Gastrocnemius medialis (tissue), 4 donors: Measurements from ENCODE around the gene MEDAG. TPM values are rescaled to one million over a fixed set of nuclear protein-coding genes. Genes with fewer than 3 reads are reported as not detected.
"Not testable (repeated sequence)": the region's sequence is repeated elsewhere in the genome, so short reads cannot be mapped to it uniquely, and the experiment has no call there.

Experiments
- ATAC-seq, 2 donors: fragments of 150-250 bp; one replicate each; pipeline ENCODE4 v1.9.1; 2016
- DNase-seq, 2 donors: peaks; one replicate each; pipeline ENCODE4 v3.0.0-alpha.2; 2019
- H3K27ac ChIP-seq, 4 donors: fragments of 200-600 bp; sonication (generic); 1 replicate in 1 of 4; 2 replicates in 3 of 4; pipeline ENCODE4 v1.5.1; 2016 to 2018; ENCODE audit warnings: mild to moderate bottlenecking in 2 of 4, moderate library complexity in 1 of 4
- H3K27me3 ChIP-seq, 3 donors: fragments of 200-600 bp; sonication (generic) in 2 of 3; 1 replicate in 1 of 3; 2 replicates in 2 of 3; pipeline versions ENCODE4 v1.5.1 to v1.6.0; 2016 to 2019; ENCODE audit warnings: mild to moderate bottlenecking in 1 of 3, moderate library complexity in 1 of 3
- H3K36me3 ChIP-seq, 2 donors: fragments of 200-600 bp; sonication (generic) in 1 of 2; one replicate each; pipeline ENCODE4 v1.5.1; 2017 to 2018
- H3K4me1 ChIP-seq, 2 donors: fragments of 200-600 bp; sonication (generic) in 1 of 2; one replicate each; pipeline ENCODE4 v1.5.1; 2016 to 2017; ENCODE audit warnings: mild to moderate bottlenecking in 2 of 2
- H3K4me3 ChIP-seq, 4 donors: fragments of 200-600 bp; sonication (generic) in 3 of 4; 1 replicate in 1 of 4; 2 replicates in 3 of 4; pipeline ENCODE4 v1.5.1; 2016 to 2019; ENCODE audit warnings: mild to moderate bottlenecking in 2 of 4
- H3K9me3 ChIP-seq, 3 donors: fragments of 200-600 bp; sonication (generic) in 2 of 3; 1 replicate in 1 of 3; 2 replicates in 2 of 3; pipeline ENCODE4 v1.5.1; 2016 to 2019
- POLR2A ChIP-seq, 2 donors: fragments of 450-650 bp; IDR thresholded peaks; one replicate each; pipeline ENCODE4 v1.6.1; 2017; ENCODE audit warnings: antibody characterized with exemption in 2 of 2, mild to moderate bottlenecking in 2 of 2, moderate library complexity in 2 of 2
- in situ Hi-C, 4 donors: fragments of 200-750 bp; cut with MboI; loops; one replicate each; pipeline versions ENCODE4 v1.15.0 to v1.8.0; 2017; ENCODE audit warnings: low sequenced_read_pairs in 4 of 4
- intact Hi-C: fragments of 100-400 bp; cut with DNase I; formaldehyde crosslinking; loops from one replicate; pipeline ENCODE4 v1.15.1; 2023; ENCODE audit warnings: low total_unique reads
- total RNA-seq, 4 donors: library from RNA; depleted of rRNA; stranded (reverse); fragments of >200 nt; gene quantifications; one replicate each; pipeline versions ENCODE4 v1.1.0 to v1.2.3, GENCODE V29; 2016
- TF ChIP-seq, protein P1 (sequence below), 5 experiments: fragments of 450-650 bp in 3 of 5; fragments of 200-600 bp in 2 of 5; sonication (generic) in 2 of 5; IDR thresholded peaks in 4 of 5; conservative IDR thresholded peaks in 1 of 5; 1 replicate in 4 of 5; 2 replicates in 1 of 5; pipeline ENCODE4 v1.5.1; 2016 to 2019; ENCODE audit warnings: antibody characterized with exemption in 5 of 5, mild to moderate bottlenecking in 3 of 5, moderate library complexity in 3 of 5

The MEDAG gene
- total RNA-seq, 4 donors from 2014 or later = 12.8 to 37.7 (median 23.3) TPM

DNA sequence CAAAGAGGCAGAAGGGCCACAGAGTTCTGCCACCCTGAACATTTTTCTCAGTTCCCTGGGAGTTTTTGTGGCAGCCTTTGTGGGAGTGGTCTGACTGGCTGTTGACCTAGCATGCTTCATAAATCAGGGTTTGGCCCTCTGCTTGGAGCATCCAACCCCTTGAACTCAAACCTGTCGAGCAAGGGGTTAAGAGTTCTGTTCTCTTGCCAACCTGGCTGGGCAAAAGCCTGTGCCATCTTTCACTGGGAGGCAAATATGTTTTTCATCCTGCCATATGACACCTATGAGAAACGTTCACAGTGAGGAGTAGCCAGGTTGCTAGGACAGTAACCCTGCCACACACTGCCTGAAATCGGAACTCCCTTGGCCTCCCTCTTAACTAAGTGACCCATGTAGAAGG lies 18.6 kb downstream of the MEDAG start:
- Histone ChIP-seq H3K27me3 (no peaks in the 10 kb centered on the region), H3K4me3 (no peak overlapping the region), H3K27ac (no peak overlapping the region), H3K4me1 (no peaks in the 10 kb centered on the region), H3K9me3 (no peaks in the 10 kb centered on the region), H3K36me3 (no peaks in the 10 kb centered on the region)
- intact Hi-C loops (no loop called here), in situ Hi-C loops (no loop called here)
- no peak for ATAC-seq
- TF ChIP-seq, protein P1, sequence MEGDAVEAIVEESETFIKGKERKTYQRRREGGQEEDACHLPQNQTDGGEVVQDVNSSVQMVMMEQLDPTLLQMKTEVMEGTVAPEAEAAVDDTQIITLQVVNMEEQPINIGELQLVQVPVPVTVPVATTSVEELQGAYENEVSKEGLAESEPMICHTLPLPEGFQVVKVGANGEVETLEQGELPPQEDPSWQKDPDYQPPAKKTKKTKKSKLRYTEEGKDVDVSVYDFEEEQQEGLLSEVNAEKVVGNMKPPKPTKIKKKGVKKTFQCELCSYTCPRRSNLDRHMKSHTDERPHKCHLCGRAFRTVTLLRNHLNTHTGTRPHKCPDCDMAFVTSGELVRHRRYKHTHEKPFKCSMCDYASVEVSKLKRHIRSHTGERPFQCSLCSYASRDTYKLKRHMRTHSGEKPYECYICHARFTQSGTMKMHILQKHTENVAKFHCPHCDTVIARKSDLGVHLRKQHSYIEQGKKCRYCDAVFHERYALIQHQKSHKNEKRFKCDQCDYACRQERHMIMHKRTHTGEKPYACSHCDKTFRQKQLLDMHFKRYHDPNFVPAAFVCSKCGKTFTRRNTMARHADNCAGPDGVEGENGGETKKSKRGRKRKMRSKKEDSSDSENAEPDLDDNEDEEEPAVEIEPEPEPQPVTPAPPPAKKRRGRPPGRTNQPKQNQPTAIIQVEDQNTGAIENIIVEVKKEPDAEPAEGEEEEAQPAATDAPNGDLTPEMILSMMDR (IDR thresholded peaks at IDR 0.05 in 4 of 5, conservative IDR thresholded peaks at IDR 0.05 in 1 of 5) = no peak
- no peak for TF ChIP-seq POLR2A (IDR thresholded peaks at IDR 0.05)
- no peak for DNase-seq

DNA sequence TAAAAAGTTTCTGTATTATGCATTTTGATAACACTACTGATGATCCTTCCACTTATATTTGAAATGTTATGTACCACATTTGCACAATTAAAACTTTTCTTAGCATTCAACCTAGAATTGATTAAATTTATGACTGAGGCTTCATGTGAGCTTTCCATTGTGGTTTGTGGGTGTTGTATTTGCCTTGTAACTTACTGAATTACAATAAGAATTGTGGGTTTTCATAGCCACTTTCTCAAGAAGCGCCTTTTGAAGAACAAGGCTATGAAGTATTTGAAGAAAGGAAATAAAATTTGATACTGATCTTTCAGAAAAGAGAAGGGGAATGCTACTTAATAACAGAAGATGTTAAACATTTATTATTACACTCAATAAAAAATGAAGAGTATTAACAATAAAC lies 19.4 kb downstream of the MEDAG start:
- intact Hi-C loops = no loop called here
- Histone ChIP-seq H3K4me1 (no peaks in the 10 kb centered on the region), H3K27ac (no peak overlapping the region), H3K36me3 (no peaks in the 10 kb centered on the region), H3K27me3 (no peaks in the 10 kb centered on the region), H3K9me3 (no peaks in the 10 kb centered on the region), H3K4me3 (no peak overlapping the region)
- ATAC-seq (no peak), DNase-seq (no peak)
- in situ Hi-C loops = no loop called here
- TF ChIP-seq POLR2A (IDR thresholded peaks at IDR 0.05) = no peak
- TF ChIP-seq, protein P1 (IDR thresholded peaks at IDR 0.05 in 4 of 5, conservative IDR thresholded peaks at IDR 0.05 in 1 of 5) = no peak

DNA sequence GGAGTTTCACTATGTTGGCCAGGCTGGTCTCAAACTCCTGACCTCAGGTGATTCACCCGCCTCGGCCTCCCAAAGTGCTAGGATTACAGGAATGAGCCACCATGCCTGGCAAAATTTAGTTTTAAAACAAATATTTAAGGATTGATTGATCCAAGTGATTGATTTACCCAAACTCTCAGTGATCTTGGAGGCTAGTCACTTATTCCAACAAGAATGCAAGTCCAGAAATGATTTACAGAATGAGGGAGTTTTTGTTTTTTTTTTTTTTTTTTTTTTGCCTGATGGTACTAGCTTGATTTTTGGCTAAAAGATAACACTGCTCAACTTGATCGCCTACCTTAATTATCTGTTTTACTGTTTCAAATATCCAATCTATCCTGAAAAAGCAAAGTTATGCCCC lies 20.7 kb downstream of the MEDAG start:
- no peaks in the 10 kb centered on the region for H3K36me3 ChIP-seq
- no peaks in the 10 kb centered on the region for H3K4me1 ChIP-seq
- H3K9me3 ChIP-seq = no peaks in the 10 kb centered on the region
- H3K4me3 ChIP-seq = no peak overlapping the region
- DNase-seq = no peak
- H3K27me3 ChIP-seq = peaks cover 0 to 3% (median under 1%) of the 10 kb centered on the region in 3 donors
- TF ChIP-seq, protein P1 (IDR thresholded peaks at IDR 0.05 in 4 of 5, conservative IDR thresholded peaks at IDR 0.05 in 1 of 5) = no peak
- no peak overlapping the region for H3K27ac ChIP-seq
- in situ Hi-C loops = no loop called here
- intact Hi-C loops = no loop called here
- no peak for ATAC-seq

DNA sequence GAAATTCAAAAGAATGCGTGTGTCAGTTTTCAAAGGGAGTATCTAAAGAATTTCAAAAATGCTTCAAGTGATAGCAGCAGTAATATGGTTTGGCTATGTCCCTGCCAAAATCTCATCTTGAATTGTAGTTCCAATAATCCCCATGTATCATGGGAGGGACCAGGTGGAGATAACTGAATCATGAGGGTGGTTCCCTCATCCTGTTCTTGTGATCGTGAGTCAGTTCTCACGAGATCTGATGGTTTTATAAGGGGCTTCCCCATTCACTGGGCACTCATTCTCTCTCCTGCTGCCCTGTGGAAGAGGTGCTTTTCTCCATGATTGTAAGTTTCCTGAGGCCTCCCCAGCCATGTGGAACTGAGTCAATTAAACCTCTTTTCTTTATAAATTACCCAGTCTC lies 21.1 kb downstream of the MEDAG start:
- H3K4me3 ChIP-seq, H3K36me3 ChIP-seq, in situ Hi-C loops, ATAC-seq, H3K9me3 ChIP-seq, H3K27ac ChIP-seq, DNase-seq, H3K27me3 ChIP-seq, H3K4me1 ChIP-seq, intact Hi-C loops: not testable (repeated sequence)

DNA sequence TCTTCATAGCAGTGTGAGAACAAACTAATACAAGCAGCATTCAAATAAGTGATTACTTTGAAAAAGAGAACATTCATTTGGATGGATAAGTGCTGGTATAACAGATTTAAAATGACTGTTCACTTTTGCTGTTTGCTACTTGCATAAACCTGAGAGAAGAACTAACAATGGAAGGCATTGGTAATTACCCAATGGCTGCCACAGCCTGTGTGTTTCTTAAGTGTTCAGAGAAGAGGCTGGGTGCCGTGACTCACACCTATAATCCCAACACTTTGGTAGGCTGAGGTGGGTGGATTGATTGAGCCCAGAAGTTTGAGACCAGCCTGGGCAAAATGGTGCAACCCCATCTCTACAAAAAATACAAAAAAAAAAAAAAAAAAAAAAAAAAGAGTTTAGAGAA lies 21.5 kb downstream of the MEDAG start:
- ATAC-seq = no peak
- intact Hi-C loops = no loop called here
- H3K9me3 ChIP-seq = no peaks in the 10 kb centered on the region

More for the DNA sequence above, 21.5 kb downstream of the MEDAG start:
- no peak overlapping the region for H3K4me3 ChIP-seq
- no peak overlapping the region for H3K27ac ChIP-seq
- TF ChIP-seq, protein P1 (IDR thresholded peaks at IDR 0.05 in 4 of 5, conservative IDR thresholded peaks at IDR 0.05 in 1 of 5) = no peak
- TF ChIP-seq POLR2A (IDR thresholded peaks at IDR 0.05) = no peak
- H3K36me3 ChIP-seq = no peaks in the 10 kb centered on the region
- in situ Hi-C loops = no loop called here
- peaks cover 0 to 6% (median 5%) of the 10 kb centered on the region in 3 donors for H3K27me3 ChIP-seq
- DNase-seq = no peak
- H3K4me1 ChIP-seq = no peaks in the 10 kb centered on the region
